ENCODE measurements around the gene HECTD4. TPM values are rescaled to one million over a fixed set of nuclear protein-coding genes. Genes with fewer than 3 reads are reported as not detected.

The HECTD4 gene
- total and polyA plus RNA-seq, 9 of the 15 experiments (the other 6 are each of a cell fraction or from before 2014, with no cell fraction given): 3.5 to 33.3 (median 13.5) TPM

DNA sequence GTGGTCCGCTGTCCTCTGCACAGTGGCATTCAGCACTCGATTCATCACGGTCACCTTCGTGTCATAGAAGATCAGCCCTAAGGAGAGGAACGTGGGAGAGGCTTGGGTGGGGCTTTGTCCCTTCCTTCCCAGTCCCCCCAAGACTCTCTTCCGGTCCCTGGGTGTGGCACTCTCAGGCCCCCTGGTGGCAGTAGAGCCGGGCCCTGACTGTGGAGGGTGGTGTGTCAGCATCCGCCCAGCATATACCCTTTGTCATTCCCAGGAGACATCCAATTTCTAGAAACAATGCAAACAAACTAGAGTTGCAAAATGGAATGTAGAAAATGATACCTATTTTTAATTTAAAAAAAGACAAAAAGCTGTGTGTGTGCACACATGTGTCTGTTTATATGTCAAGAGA is 211.9 kb downstream of the HECTD4 start (continued):
- no peak for TF ChIP-seq KLF13 (tag; IDR thresholded peaks at IDR 0.05; ENCODE audit: borderline replicate concordance, low read depth)
- no peak for TF ChIP-seq L3MBTL2 (IDR thresholded peaks at IDR 0.05)
- no peak for TF ChIP-seq ZFX (CRISPR knock-in tag; IDR thresholded peaks at IDR 0.05)
- TF ChIP-seq, protein P1, sequence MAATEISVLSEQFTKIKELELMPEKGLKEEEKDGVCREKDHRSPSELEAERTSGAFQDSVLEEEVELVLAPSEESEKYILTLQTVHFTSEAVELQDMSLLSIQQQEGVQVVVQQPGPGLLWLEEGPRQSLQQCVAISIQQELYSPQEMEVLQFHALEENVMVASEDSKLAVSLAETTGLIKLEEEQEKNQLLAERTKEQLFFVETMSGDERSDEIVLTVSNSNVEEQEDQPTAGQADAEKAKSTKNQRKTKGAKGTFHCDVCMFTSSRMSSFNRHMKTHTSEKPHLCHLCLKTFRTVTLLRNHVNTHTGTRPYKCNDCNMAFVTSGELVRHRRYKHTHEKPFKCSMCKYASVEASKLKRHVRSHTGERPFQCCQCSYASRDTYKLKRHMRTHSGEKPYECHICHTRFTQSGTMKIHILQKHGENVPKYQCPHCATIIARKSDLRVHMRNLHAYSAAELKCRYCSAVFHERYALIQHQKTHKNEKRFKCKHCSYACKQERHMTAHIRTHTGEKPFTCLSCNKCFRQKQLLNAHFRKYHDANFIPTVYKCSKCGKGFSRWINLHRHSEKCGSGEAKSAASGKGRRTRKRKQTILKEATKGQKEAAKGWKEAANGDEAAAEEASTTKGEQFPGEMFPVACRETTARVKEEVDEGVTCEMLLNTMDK (IDR thresholded peaks at IDR 0.05; ENCODE audit: borderline replicate concordance, insufficient read depth, low read depth, low read length, poor library complexity, severe bottlenecking): peak; percentile 65
- TF ChIP-seq RAD51 (IDR thresholded peaks at IDR 0.05; ENCODE audit: borderline replicate concordance, low read depth): no peak
- TF ChIP-seq DIDO1 (tag; IDR thresholded peaks at IDR 0.05; ENCODE audit: low read depth): no peak
- TF ChIP-seq STAG1 (CRISPR knock-in tag; IDR thresholded peaks at IDR 0.05; ENCODE audit: borderline replicate concordance): peak; percentile 29; the same call in 1 of the 2 replicates
- TF ChIP-seq BCL6 (CRISPR knock-in tag; IDR thresholded peaks at IDR 0.05): no peak
- TF ChIP-seq ZEB2 (IDR thresholded peaks at IDR 0.05): no peak
- TF ChIP-seq ZNF217 (CRISPR knock-in tag; IDR thresholded peaks at IDR 0.05): no peak
- TF ChIP-seq, protein P2, sequence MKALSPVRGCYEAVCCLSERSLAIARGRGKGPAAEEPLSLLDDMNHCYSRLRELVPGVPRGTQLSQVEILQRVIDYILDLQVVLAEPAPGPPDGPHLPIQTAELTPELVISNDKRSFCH (CRISPR knock-in tag; IDR thresholded peaks at IDR 0.05): no peak
- TF ChIP-seq, protein P2 (tag; IDR thresholded peaks at IDR 0.05): no peak
- TF ChIP-seq ZNF347 (CRISPR knock-in tag; IDR thresholded peaks at IDR 0.05; ENCODE audit: low read depth): no peak
- no peak for TF ChIP-seq CCAR2 (IDR thresholded peaks at IDR 0.05; ENCODE audit: low read depth, low read length)
- TF ChIP-seq NR2C2 (CRISPR knock-in tag; IDR thresholded peaks at IDR 0.05): no peak
- TF ChIP-seq NR2C2 (tag; IDR thresholded peaks at IDR 0.05): no peak
- TF ChIP-seq, protein P3, sequence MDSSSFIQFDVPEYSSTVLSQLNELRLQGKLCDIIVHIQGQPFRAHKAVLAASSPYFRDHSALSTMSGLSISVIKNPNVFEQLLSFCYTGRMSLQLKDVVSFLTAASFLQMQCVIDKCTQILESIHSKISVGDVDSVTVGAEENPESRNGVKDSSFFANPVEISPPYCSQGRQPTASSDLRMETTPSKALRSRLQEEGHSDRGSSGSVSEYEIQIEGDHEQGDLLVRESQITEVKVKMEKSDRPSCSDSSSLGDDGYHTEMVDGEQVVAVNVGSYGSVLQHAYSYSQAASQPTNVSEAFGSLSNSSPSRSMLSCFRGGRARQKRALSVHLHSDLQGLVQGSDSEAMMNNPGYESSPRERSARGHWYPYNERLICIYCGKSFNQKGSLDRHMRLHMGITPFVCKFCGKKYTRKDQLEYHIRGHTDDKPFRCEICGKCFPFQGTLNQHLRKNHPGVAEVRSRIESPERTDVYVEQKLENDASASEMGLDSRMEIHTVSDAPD (CRISPR knock-in tag; IDR thresholded peaks at IDR 0.05): no peak
- no peak for TF ChIP-seq SRSF3 (IDR thresholded peaks at IDR 0.05; ENCODE audit: insufficient read depth, low read length)
- TF ChIP-seq NFATC3 (IDR thresholded peaks at IDR 0.05): no peak
- TF ChIP-seq MEF2D (tag; conservative IDR thresholded peaks at IDR 0.05; ENCODE audit: low read depth): no peak
- TF ChIP-seq NR4A1 (CRISPR knock-in tag; IDR thresholded peaks at IDR 0.05): no peak
- no peak for TF ChIP-seq NR4A1 (tag; IDR thresholded peaks at IDR 0.05)
- TF ChIP-seq, protein P4, sequence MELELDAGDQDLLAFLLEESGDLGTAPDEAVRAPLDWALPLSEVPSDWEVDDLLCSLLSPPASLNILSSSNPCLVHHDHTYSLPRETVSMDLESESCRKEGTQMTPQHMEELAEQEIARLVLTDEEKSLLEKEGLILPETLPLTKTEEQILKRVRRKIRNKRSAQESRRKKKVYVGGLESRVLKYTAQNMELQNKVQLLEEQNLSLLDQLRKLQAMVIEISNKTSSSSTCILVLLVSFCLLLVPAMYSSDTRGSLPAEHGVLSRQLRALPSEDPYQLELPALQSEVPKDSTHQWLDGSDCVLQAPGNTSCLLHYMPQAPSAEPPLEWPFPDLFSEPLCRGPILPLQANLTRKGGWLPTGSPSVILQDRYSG (tag; conservative IDR thresholded peaks at IDR 0.05; ENCODE audit: low read depth): no peak
- no peak for TF ChIP-seq ZNF707 (CRISPR knock-in tag; conservative IDR thresholded peaks at IDR 0.05)
- TF ChIP-seq SMC3 (conservative IDR thresholded peaks at IDR 0.05; ENCODE audit: insufficient read depth, low read depth, low read length): peak; percentile 63
- 0 out of 3 replicates have a peak, but pooled peaks of 1 of the 2 experiments have one; percentile 20 for TF ChIP-seq CBX3 (IDR thresholded peaks at IDR 0.05; ENCODE audit: borderline replicate concordance in 1 of 2, low read length in 2 of 2)
- no peak for TF ChIP-seq ZNF232 (CRISPR knock-in tag; IDR thresholded peaks at IDR 0.05)

Measured in K562 (cell line).